SK-N-SH (cell line): Measurements from ENCODE around the gene CASKIN1. TPM values are rescaled to one million over a fixed set of nuclear protein-coding genes. Genes with fewer than 3 reads are reported as not detected.

Experiments
- CTCF ChIA-PET: fragments of 300-600, 350-600 bp; formaldehyde crosslinking; extraction: SDS; loops from one replicate; lab custom pipeline; 2021; lab: Yijun Ruan, JAX
- POLR2A ChIA-PET: fragments of 350-600 bp; sonication (Branson Sonifier 250); formaldehyde crosslinking; extraction: SDS; loops from one replicate; lab custom pipeline; 2020; ENCODE audit warnings: antibody characterized with exemption, inconsistent platforms; lab: Yijun Ruan, JAX
- DNase-seq: peaks from one replicate; pipeline ENCODE4 v3.0.0; 2012
- H2AFZ ChIP-seq: fragments of 200-600 bp; sonication (generic); 2 replicates; pipeline ENCODE4 v1.8.1; 2016; ENCODE audit warnings: antibody characterized with exemption, mild to moderate bottlenecking, low read depth
- H3F3A ChIP-seq: fragments of 200-600 bp; sonication (generic); replicated peaks from 2 replicates; pipeline ENCODE3; 2016; ENCODE audit warnings: antibody characterized with exemption, mild to moderate bottlenecking; ENCODE audit not compliant: insufficient read depth
- H3K27ac ChIP-seq, 2 experiments: fragments of 200-500 bp in 1 of 2; fragments of 200-600 bp in 1 of 2; sonication (Bioruptor generic) in 1 of 2; sonication (generic), shearing (Covaris generic) in 1 of 2; 2 replicates each; pipeline versions ENCODE4 v1.5.1 to v1.6.1; 2014 to 2016; ENCODE audit warnings: low read depth in 2 of 2, inconsistent platforms in 1 of 2, low read length in 1 of 2, mild to moderate bottlenecking in 1 of 2, mixed read lengths in 1 of 2
- H3K27me3 ChIP-seq: fragments of 200-600 bp; sonication (generic), shearing (Covaris generic); 2 replicates; pipeline ENCODE4 v1.6.1; 2016; ENCODE audit warnings: mixed run types; ENCODE audit not compliant: insufficient read depth
- H3K36me3 ChIP-seq, 2 experiments: fragments of 200-500 bp in 1 of 2; fragments of 200-600 bp in 1 of 2; sonication (Bioruptor generic) in 1 of 2; sonication (generic) in 1 of 2; replicated peaks in 1 of 2; 2 replicates each; pipeline versions ENCODE3 to v1.5.1; 2014 to 2016; ENCODE audit warnings: low read length in 1 of 2, mild to moderate bottlenecking in 1 of 2; ENCODE audit not compliant: insufficient read depth in 2 of 2, control insufficient read depth in 1 of 2
- H3K4me1 ChIP-seq, 2 experiments: fragments of 200-500 bp in 1 of 2; fragments of 200-600 bp in 1 of 2; sonication (Bioruptor generic) in 1 of 2; sonication (generic), shearing (Covaris generic) in 1 of 2; 2 replicates each; pipeline versions ENCODE4 v1.5.1 to v1.6.1; 2014 to 2016; ENCODE audit warnings: low read depth in 1 of 2, low read length in 1 of 2, mixed run types in 1 of 2; ENCODE audit not compliant: insufficient read depth in 2 of 2, control insufficient read depth in 1 of 2
- H3K4me2 ChIP-seq: fragments of 200-600 bp; sonication (generic), shearing (Covaris generic); 2 replicates; pipeline ENCODE4 v1.6.1; 2017; ENCODE audit warnings: mixed run types
- H3K4me3 ChIP-seq, 2 experiments: fragments of 200-500 bp in 1 of 2; fragments of 200-600 bp in 1 of 2; sonication (Bioruptor generic) in 1 of 2; sonication (generic), shearing (Covaris generic) in 1 of 2; 2 replicates each; pipeline versions ENCODE4 v1.5.1 to v1.8.1; 2014 to 2016; ENCODE audit warnings: low read depth in 2 of 2, inconsistent platforms in 1 of 2, low read length in 1 of 2, mild to moderate bottlenecking in 1 of 2, mixed read lengths in 1 of 2, moderate library complexity in 1 of 2
- H3K79me2 ChIP-seq: fragments of 200-600 bp; sonication (generic); 2 replicates; pipeline ENCODE4 v1.8.1; 2017; ENCODE audit warnings: mild to moderate bottlenecking; ENCODE audit not compliant: insufficient read depth
- H3K9ac ChIP-seq: fragments of 200-600 bp; sonication (generic); 2 replicates; pipeline ENCODE4 v1.6.1; 2017; ENCODE audit warnings: mixed run types
- H3K9me2 ChIP-seq: fragments of 200-600 bp; sonication (generic); 2 replicates; pipeline ENCODE4 v1.6.1; 2017; ENCODE audit warnings: mixed run types
- H3K9me3 ChIP-seq: fragments of 200-600 bp; sonication (generic); 2 replicates; pipeline ENCODE4 v1.6.1; 2017; ENCODE audit warnings: mixed run types, mild to moderate bottlenecking, moderate library complexity
- H4K20me1 ChIP-seq: fragments of 200-600 bp; sonication (generic); 2 replicates; pipeline ENCODE4 v1.6.1; 2017; ENCODE audit warnings: mild to moderate bottlenecking, mixed run types; ENCODE audit not compliant: insufficient read depth
- ELF1 ChIP-seq: IDR thresholded peaks from 2 replicates; pipeline ENCODE4 v1.4.0; 2012
- FOSL2 ChIP-seq: IDR thresholded peaks from 2 replicates; pipeline ENCODE4 v1.4.0; 2012; ENCODE audit warnings: low read depth, mild to moderate bottlenecking, moderate library complexity, borderline replicate concordance
- IRF3 ChIP-seq: fragments of 150-350 bp; IDR thresholded peaks from 2 replicates; pipeline ENCODE4 v1.6.1; 2016; ENCODE audit warnings: mild to moderate bottlenecking, low read depth, low read length
- JUND ChIP-seq: IDR thresholded peaks from 2 replicates; pipeline ENCODE4 v1.4.0; 2012
- MAX ChIP-seq: IDR thresholded peaks from 2 replicates; pipeline ENCODE4 v1.4.0; 2012; ENCODE audit warnings: low read depth
- NFIC ChIP-seq: IDR thresholded peaks from 2 replicates; pipeline ENCODE4 v1.4.0; 2012; ENCODE audit warnings: borderline replicate concordance
- REST ChIP-seq: IDR thresholded peaks from 2 replicates; pipeline ENCODE4 v1.6.1; 2012; ENCODE audit warnings: mild to moderate bottlenecking, low read depth, low read length, moderate library complexity
- USF1 ChIP-seq: IDR thresholded peaks from 2 replicates; pipeline ENCODE4 v1.4.0; 2012; ENCODE audit warnings: low read depth, borderline replicate concordance
- WGBS: methylation state at CpG from one replicate; pipeline ENCODE4 v1.1.6; 2017; ENCODE audit warnings: low lambda C conversion rate; 5-methylcytosine and 5-hydroxymethylcytosine counted together
- polyA plus RNA-seq, 3 experiments: library from polyadenylated mRNA; depleted of rRNA; stranded (reverse); fragments of >200 nt; gene quantifications; 2 replicates each; pipeline ENCODE4 v1.2.3, GENCODE V29; 2012

CASKIN1 gene
- polyA plus RNA-seq, 1 of the 3 experiments (the other 2 are of a cell fraction): 1.7 TPM

- H3K9me3 ChIP-seq: no peaks in the 10 kb centered on the region
- peak overlapping the region in 1 of 2 experiments; percentile 80; a peak in 2 of 4 replicates for H3K27ac ChIP-seq
- H3K4me2 ChIP-seq: no peak overlapping the region
- H4K20me1 ChIP-seq: peaks cover 56% of the 10 kb centered on the region
- H3K36me3 ChIP-seq: peaks cover 10 to 15% of the 10 kb centered on the region in 2 experiments
- TF ChIP-seq IRF3: no peak
- no peak for TF ChIP-seq USF1
- TF ChIP-seq REST: no peak
- TF ChIP-seq ELF1: no peak
- TF ChIP-seq JUND: no peak
- TF ChIP-seq MAX: no peak
- no peak for TF ChIP-seq FOSL2
- no peak for TF ChIP-seq NFIC
- no peak overlapping the region for H3K9ac ChIP-seq
- H3K27me3 ChIP-seq: no peaks in the 10 kb centered on the region
- ChIA-PET CTCF (interaction anchor here (0.6 to 4.1 kb wide), 7 partner anchors 81 to 373 kb away, joined by 3 to 31 read pairs (median 3); no protein-coding TSS in a partner anchor), POLR2A (interaction anchor here (0.6 to 1.8 kb wide), 7 partner anchors 8 to 183 kb away, joined by 3 to 13 read pairs (median 4); partner anchors contain the start of genes MLST8, NTHL1, RPS2 and TRAF7)
- no peak overlapping the region for H2AFZ ChIP-seq
- H3K79me2 ChIP-seq: peaks cover 31% of the 10 kb centered on the region
- H3K4me1 ChIP-seq: peaks cover 35 to 54% of the 10 kb centered on the region in 2 experiments; a peak in 3 of 4 replicates
- no peaks in the 10 kb centered on the region for H3K9me2 ChIP-seq
- 65% methylated on average over 3 of the region's 6 CpGs for WGBS
- peaks cover 31% of the 10 kb centered on the region for H3F3A ChIP-seq
- no peak overlapping the region for H3K4me3 ChIP-seq
- DNase-seq: no peak
Observed at GRCh38 chr16:2147378-2147777, 49.0 kb downstream of the CASKIN1 start.

- no peak overlapping the region for H3K27ac ChIP-seq
- WGBS: 94% methylated on average over 5 of the region's 5 CpGs
Observed at GRCh38 chr16:2145843-2146242, 50.6 kb downstream of the CASKIN1 start.

More at GRCh38 chr16:2145843-2146242, 50.6 kb downstream of the CASKIN1 start:
- H3K9ac ChIP-seq: no peak overlapping the region
- no peak overlapping the region for H3K4me2 ChIP-seq
- H3K9me2 ChIP-seq: no peaks in the 10 kb centered on the region
- no peaks in the 10 kb centered on the region for H3K27me3 ChIP-seq
- H3K9me3 ChIP-seq: no peaks in the 10 kb centered on the region
- DNase-seq: no peak
- ChIA-PET POLR2A (interaction anchor here (0.6 to 1.8 kb wide), 2 partner anchors 9 to 71 kb away, joined by 3 to 13 read pairs; partner anchors contain the start of gene TRAF7), CTCF (interaction anchor here (2.4 to 4.1 kb wide), 2 partner anchors 123 to 142 kb away, joined by 17 to 31 read pairs; no protein-coding TSS in a partner anchor)
- no peak overlapping the region for H2AFZ ChIP-seq
- peaks cover 19 to 39% of the 10 kb centered on the region in 2 experiments; a peak in 3 of 4 replicates for H3K4me1 ChIP-seq
- peaks cover 40% of the 10 kb centered on the region for H4K20me1 ChIP-seq
- TF ChIP-seq JUND: no peak
- H3F3A ChIP-seq: peaks cover 27% of the 10 kb centered on the region
- H3K79me2 ChIP-seq: peaks cover 16% of the 10 kb centered on the region
- no peak overlapping the region for H3K4me3 ChIP-seq
- peaks cover 0 to under 1% of the 10 kb centered on the region in 2 experiments for H3K36me3 ChIP-seq
